Rectal smooth muscle tissue (tissue), 1 donor: ENCODE data around the gene PALLD.

ENCODE experiments used
- H3K27ac ChIP-seq: one replicate; pipeline ENCODE4 v1.7.0; 2013; ENCODE audit warnings: low read depth, low read length, inconsistent platforms
- H3K27me3 ChIP-seq: one replicate; pipeline ENCODE4 v1.7.0; 2013; ENCODE audit warnings: low read length; ENCODE audit not compliant: control insufficient read depth, insufficient read depth
- H3K36me3 ChIP-seq: one replicate; pipeline ENCODE4 v1.7.0; 2013; ENCODE audit warnings: low read length; ENCODE audit not compliant: control insufficient read depth, insufficient read depth
- H3K4me1 ChIP-seq: one replicate; pipeline ENCODE4 v1.7.0; 2013; ENCODE audit warnings: low read length; ENCODE audit not compliant: control insufficient read depth, insufficient read depth
- H3K4me3 ChIP-seq: one replicate; pipeline ENCODE4 v1.7.0; 2013; ENCODE audit warnings: low read length
- H3K9ac ChIP-seq: one replicate; pipeline ENCODE4 v1.7.0; 2013; ENCODE audit warnings: low read length

PALLD gene

DNA sequence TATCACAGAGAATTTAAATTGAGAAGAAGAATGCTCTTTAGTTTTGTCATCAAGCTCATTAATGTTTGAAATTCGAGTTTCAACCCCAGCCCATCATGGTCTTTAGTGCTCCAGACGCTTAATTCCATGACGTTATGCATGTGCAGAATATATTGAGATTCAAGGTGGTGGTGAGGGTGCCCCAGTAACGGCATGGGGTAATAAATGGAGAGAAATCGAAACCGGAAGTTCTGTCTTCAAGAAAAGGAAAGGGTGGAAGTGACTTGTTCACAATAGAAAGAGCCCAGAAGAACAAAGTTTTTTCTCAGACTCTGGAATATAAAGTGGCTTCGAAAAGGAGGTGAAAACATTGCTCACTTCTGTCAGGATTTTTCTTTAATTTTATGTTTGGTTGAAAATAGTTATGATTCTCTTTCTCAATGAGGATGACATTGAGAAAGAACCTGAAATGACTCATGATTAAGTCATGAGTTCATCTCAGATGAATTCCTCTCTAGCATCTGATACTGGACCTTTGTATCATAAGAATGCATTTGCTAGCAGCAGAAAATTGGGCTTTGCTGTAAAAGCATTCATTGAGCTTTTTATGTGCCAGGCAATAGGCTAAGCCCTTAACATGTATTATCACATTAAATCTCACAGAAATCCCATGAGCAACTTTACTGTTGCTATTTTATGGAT lies 15.8 kb upstream of the PALLD start:
- H3K27me3 ChIP-seq, result no peaks in the 10 kb centered on the region
- no peaks in the 10 kb centered on the region for H3K4me1 ChIP-seq
- H3K4me3 ChIP-seq, result peak overlapping the region; percentile 99
- H3K36me3 ChIP-seq, result no peaks in the 10 kb centered on the region
- H3K9ac ChIP-seq, result peak overlapping the region; percentile 5
- H3K27ac ChIP-seq, result peak overlapping the region; percentile 94

DNA sequence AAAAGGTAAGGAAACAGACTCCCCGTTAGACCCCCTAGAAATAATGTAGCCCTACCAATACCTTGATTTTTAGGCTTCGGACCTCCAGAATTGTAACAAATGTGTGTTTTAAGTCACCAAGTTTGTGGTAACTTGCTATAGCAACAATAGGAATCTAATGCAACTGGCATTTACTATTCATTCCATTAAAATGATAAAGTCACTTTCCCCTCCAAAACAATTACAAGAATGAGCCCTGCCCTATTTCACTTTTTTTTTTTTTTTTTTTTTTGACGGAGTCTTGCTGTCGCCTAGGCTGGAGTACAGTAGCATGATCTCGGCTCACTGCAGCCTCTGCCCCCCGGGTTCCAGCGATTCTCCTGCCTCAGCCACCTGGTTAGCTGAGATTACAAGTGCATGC lies 13.0 kb upstream of the PALLD start:
- Histone ChIP-seq H3K9ac (no peak overlapping the region), H3K36me3 (no peaks in the 10 kb centered on the region), H3K4me3 (no peak overlapping the region), H3K4me1 (no peaks in the 10 kb centered on the region), H3K27ac (no peak overlapping the region), H3K27me3 (no peaks in the 10 kb centered on the region)

DNA sequence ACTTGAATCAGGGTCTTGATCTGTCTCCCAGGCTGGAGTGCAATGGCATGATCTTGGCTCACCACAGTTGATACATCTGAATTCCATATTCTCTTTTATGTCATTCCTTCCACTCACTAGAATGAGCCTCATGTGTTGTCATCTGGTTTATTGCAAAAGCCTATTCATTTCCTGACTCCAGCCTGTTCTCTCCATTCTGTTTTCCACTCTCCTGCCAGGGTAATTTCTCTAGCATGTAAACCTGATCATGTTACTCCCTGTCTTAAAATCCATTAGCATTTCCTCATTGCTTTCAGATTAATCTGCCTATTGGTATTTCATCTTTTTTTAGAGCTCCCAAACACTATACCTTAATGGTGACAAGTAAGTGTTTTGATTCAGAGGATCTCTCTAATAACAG lies 12.2 kb upstream of the PALLD start:
- Histone ChIP-seq H3K27me3 (no peaks in the 10 kb centered on the region), H3K36me3 (no peaks in the 10 kb centered on the region), H3K4me1 (no peaks in the 10 kb centered on the region), H3K4me3 (no peak overlapping the region), H3K27ac (no peak overlapping the region), H3K9ac (no peak overlapping the region)

DNA sequence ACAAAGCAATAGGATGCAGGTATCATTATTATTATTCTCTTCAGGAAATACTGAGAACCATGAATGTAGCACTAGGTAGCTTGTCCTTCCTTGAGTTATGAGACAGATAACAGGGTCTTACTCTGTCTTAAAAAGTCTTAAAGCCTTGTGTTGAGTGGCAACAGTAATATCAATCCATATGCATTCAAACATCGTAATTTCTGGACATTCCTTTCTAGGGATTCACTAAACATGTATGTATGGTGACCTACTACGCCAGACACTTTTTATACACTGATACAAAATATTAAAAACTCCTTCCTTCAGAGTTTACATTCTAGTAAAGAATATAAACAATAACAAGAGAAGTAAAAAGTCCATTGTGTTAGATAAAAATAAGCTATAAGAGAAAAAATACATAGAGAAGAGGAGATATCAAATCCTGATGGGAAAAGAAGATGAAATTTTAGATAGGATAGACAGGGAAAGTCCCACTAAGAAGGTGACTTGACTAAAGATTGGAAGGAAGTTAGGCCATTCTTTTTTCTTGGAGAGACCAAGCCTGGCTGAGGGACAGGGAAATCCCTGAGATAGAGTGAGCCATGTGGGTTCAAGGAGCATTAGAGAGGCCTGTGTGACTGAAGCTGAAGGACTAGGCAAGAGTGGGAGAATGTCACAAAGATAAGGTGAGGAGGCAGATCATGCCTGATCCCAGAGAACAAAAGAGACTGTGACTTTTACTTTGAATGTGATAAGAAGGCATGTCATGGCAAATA lies 11.5 kb upstream of the PALLD start:
- H3K27me3 ChIP-seq, result no peaks in the 10 kb centered on the region
- no peaks in the 10 kb centered on the region for H3K4me1 ChIP-seq
- no peaks in the 10 kb centered on the region for H3K36me3 ChIP-seq
- H3K9ac ChIP-seq, result no peak overlapping the region
- no peak overlapping the region for H3K4me3 ChIP-seq
- no peak overlapping the region for H3K27ac ChIP-seq

DNA sequence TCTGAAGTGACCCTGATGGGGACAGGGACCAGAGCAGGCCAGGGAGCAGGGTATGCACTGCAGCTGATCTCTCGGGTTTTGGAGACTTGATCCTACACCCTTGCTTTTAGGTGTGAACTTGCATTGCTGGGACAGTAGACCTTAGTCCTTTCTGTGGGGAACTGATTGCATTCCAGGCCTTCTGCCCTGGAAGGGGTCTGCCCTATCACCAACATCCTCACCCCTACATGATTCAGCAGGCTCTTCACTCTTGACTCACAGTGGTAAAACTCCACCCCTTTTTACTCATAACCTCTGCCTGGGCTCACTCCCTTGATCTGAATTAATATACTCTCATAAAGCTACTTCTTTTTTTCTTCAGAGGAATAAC lies 10.0 kb upstream of the PALLD start:
- H3K27me3 ChIP-seq, result no peaks in the 10 kb centered on the region
- no peaks in the 10 kb centered on the region for H3K4me1 ChIP-seq

DNA sequence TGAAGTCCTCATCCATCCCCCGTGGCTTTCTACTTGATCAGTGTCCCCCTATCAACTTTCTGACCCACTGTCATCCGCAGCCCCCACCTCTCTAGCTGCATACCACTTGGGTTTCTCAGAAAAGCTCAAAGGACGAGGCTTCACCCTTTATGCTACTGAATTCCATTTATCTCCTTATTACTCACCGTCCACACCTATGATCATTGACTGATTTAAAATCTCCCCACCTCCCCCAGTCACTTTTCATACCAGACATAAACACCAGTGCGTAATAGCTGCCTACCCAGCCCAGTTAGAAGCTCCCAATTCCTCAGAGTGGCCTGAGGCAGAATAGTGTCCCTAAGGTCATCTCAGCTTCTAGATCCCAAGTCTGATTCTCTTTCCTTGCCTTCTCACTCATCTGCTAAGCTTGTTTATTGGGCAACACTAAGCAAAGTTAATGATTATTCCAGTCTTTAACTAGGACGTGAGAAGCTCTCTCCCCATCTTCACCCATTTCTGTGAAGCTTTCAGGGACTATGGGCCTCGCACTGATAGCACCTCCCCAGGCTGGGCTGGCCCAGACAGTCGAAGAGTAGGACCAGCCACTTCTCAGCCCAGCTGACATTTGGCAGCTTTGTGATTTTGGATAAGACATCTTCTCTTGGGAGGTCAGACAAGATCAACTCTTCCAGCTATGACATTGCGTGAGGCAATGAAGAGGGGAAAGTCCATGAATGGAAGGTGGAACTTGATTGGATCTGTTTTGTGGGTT lies 9.4 kb upstream of the PALLD start:
- Histone ChIP-seq H3K27me3 (no peaks in the 10 kb centered on the region), H3K9ac (no peak overlapping the region), H3K36me3 (no peaks in the 10 kb centered on the region), H3K4me1 (no peaks in the 10 kb centered on the region), H3K27ac (no peak overlapping the region), H3K4me3 (no peak overlapping the region)

More for the DNA sequence above, 10.0 kb upstream of the PALLD start:
- H3K4me3 ChIP-seq, result no peak overlapping the region
- no peak overlapping the region for H3K27ac ChIP-seq
- no peak overlapping the region for H3K9ac ChIP-seq
- no peaks in the 10 kb centered on the region for H3K36me3 ChIP-seq

DNA sequence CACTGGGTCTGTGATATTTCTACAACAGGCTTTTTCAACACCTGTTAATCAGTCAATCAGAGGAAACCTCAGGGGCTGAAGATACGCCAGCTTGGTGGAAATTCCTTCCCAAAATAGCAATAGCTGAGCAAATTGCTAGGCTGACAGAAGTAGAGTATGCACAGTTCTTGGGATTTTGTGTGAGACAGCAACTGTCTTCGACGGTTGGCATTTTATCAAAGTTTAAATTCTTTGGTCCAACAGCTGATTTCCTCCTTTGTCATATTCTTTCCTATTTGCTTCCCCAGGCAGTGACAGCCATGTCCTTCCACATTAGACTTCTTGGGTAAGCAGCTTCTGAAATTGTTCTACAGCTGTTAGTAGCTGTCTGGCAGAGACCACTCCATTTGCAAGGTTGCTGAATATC lies 8.0 kb upstream of the PALLD start:
- Histone ChIP-seq H3K27me3 (no peaks in the 10 kb centered on the region), H3K36me3 (no peaks in the 10 kb centered on the region), H3K27ac (no peak overlapping the region), H3K4me3 (no peak overlapping the region), H3K9ac (no peak overlapping the region), H3K4me1 (no peaks in the 10 kb centered on the region)

DNA sequence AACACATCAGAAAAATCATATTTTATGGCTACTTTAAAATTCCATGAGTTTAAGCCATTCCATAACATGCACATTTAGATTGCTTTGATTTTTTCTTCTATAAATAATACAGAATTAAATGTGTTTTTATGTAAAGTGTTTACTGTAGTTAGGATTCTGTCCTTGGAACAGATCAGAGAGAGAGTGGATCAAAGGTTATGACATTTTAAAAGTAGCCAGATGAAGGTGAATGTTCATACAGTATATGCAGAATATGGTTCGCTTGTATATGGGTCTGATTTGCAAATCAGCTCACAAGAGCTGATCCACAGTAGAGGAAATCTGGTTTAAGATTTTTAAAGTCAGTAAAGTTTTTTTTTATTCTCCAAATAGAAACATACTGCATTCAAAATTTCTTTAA lies 7.2 kb upstream of the PALLD start:
- Histone ChIP-seq H3K4me3 (no peak overlapping the region), H3K9ac (no peak overlapping the region), H3K27me3 (no peaks in the 10 kb centered on the region), H3K36me3 (no peaks in the 10 kb centered on the region), H3K4me1 (no peaks in the 10 kb centered on the region), H3K27ac (no peak overlapping the region)

DNA sequence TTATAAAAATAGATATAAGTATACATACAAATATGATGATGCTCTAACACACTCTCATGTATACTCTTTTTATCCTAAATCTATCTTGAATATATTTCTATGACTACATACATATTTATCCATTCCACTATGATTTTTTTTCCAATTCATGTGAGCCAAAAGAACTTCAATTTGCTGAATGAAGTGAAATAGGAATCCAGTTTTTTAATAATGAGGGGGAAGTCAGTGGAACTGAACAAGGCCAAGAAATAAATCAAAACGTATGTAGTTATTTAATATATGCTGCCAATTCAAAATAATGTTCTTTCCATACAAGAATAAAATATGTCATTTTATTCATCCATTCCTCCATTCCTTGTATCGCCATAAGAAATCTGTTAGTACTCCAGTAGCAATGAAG lies 6.1 kb upstream of the PALLD start:
- no peak overlapping the region for H3K4me3 ChIP-seq

DNA sequence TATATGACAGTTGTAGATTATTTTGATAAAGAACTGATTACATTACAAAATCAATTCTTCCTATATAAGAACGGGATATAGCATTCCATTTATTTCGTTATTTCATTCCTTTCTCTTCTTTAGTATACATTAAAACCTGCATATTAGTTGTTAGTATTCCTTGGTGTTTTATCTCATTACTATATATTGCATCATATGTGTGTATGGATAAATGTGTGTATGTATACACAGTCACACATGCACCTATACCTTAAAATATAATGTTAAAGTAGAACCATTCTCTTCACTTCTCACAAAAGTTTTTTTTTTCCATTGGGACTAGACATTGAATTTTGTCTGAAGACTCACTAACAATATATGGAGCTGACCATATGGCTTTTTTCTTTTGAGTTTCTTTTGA lies 5.3 kb upstream of the PALLD start:
- Histone ChIP-seq H3K4me1 (no peaks in the 10 kb centered on the region), H3K27me3 (no peaks in the 10 kb centered on the region), H3K27ac (no peak overlapping the region), H3K4me3 (no peak overlapping the region), H3K9ac (no peak overlapping the region), H3K36me3 (no peaks in the 10 kb centered on the region)

More for the DNA sequence above, 6.1 kb upstream of the PALLD start:
- no peaks in the 10 kb centered on the region for H3K36me3 ChIP-seq
- H3K27me3 ChIP-seq, result no peaks in the 10 kb centered on the region
- no peak overlapping the region for H3K27ac ChIP-seq
- H3K4me1 ChIP-seq, result no peaks in the 10 kb centered on the region
- no peak overlapping the region for H3K9ac ChIP-seq

DNA sequence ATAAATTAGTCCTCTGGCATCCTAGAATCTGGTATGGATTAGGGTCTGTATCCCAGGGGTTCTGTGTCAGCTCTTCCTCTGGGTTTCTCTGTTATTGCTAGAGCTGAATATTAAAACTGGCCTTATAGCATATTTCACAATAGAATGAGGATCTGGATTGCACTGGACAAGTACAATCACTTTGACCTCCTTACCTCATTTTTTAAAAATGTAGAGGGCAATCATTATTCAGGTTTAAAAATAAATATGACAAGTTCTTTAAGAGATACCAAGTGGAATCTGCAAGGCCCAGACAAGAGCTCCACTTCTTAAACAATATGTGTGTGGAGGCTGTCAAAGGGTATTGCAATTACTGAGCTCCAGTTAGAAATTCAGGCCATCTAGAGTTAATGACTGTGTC lies 1.4 kb downstream of the PALLD start:
- H3K4me1 ChIP-seq, result no peaks in the 10 kb centered on the region
- H3K27ac ChIP-seq, result no peak overlapping the region
- no peak overlapping the region for H3K9ac ChIP-seq
- no peaks in the 10 kb centered on the region for H3K36me3 ChIP-seq
- no peaks in the 10 kb centered on the region for H3K27me3 ChIP-seq
- H3K4me3 ChIP-seq, result no peak overlapping the region

DNA sequence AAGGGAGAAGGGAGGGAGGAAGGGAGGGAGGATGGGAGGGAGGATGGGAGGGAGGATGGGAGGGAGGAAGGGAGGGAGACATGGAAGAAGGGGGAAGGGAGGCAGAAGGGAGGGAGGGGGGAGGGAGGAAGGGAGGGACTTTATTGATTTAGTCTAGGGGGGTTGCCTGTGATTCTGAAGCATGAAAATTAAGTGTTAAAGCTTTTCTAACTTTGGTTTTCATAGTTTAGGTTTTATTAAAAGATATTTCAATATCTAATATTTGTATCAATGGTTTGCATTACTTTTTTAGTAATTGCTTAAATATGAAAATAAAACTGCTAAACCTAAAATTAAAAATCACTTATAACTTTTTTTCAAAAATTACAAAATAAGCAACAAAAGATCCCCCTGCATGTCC lies 2.4 kb downstream of the PALLD start:
- H3K9ac ChIP-seq, result no peak overlapping the region
- no peak overlapping the region for H3K27ac ChIP-seq
- no peaks in the 10 kb centered on the region for H3K36me3 ChIP-seq
- H3K27me3 ChIP-seq, result no peaks in the 10 kb centered on the region
- H3K4me1 ChIP-seq, result no peaks in the 10 kb centered on the region
- H3K4me3 ChIP-seq, result no peak overlapping the region
